Left forelimb (tissue), 1 donor: ENCODE data around the gene TRIM68.

Source experiments
- DNase-seq: peaks from one replicate; pipeline ENCODE4 v3.0.0-alpha.2; 2018; ENCODE audit warnings: low spot score

Gene TRIM68

DNA sequence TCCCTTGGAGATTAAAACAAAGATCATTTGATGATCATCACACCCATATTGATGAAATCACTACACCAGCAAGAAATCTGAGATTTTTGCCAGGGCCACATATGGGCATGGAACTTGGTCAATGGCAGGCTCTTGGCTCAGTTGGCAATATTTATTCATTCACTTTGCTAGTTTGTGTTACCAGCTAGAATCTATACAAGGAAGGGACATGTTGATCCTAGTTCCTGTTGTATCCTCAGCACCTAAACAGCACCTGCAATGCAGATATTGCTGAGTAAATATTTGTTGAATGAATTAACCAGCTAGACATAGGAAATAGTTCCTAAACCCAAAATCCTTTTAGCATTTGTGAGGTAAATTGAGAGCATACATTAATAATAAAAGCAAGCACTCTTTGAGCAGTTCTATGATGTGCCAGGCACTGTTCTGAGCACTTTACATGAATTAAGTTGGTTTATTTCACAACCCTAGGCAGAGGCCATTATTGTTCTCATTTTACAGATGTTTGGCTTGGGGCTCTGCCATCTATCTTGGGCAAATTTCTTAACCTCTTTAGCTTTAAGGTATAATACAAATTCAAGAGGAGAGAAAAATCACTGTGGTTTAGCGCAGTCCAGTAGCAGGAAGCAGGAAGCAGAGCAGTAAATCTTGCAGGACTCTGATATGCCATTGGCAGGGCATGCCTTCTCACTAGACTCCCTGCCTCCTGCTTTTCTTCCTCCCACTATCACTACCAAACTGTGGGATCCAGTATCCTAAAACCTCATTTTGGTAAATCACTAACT, 1.6 kb downstream of the TRIM68 start:
- DNase-seq: no peak

DNA sequence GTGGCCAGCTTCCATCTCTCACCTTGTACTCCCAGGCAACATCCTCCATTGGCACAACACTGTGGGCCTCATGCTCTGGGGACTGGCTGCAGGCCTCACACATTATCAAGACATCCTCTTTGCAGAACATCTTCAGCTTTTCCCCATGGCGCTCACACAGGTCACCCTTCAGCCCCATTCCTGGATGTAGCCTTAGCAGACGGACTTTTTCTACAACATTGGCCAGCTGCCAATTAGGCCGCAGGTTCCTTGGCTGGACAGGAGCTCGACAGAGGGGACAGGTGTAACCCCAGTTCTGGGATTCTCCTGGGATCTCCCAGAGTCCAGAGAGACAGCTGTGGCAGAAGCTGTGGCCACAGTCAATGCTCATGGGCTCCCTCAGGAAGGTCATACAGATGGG, 3.0 kb downstream of the TRIM68 start:
- no peak for DNase-seq

GRCh38 chr11:4593739-4594138, 14.3 kb downstream of the TRIM68 start, which contains the start of gene OR52I1:
Gene OR52I1, plus strand, starts transcription at chr11:4594039. Its CDS starts 0 bp downstream, at chr11:4594039.
- no peak for DNase-seq

- DNase-seq: no peak
Observed at GRCh38 chr11:4589017-4589416, 19.0 kb downstream of the TRIM68 start.

DNA sequence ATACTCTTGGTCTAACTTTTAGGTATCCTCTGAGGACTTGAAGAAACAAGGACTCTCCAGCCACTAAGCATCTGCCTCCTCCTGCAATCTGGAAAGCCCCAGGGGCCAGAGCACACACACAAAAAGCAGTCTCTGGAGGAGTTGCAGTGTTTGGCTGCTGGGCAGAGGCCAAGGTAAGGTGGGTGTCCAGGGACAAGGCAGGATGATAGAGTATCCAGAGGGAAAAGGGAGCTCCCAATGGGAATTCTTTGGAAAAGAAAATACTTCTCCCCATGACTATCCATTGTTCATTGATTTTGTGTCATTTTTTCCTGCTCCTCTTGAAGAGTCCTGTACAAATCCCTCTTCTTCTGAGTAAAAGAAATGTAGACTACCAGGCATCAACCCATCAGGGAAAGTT, 26.6 kb downstream of the TRIM68 start, which contains the start of gene OR52I2:
OR52I2 (plus strand) TSS at position 301 of the 400 bp plus-strand sequence.
- no peak for DNase-seq

DNA sequence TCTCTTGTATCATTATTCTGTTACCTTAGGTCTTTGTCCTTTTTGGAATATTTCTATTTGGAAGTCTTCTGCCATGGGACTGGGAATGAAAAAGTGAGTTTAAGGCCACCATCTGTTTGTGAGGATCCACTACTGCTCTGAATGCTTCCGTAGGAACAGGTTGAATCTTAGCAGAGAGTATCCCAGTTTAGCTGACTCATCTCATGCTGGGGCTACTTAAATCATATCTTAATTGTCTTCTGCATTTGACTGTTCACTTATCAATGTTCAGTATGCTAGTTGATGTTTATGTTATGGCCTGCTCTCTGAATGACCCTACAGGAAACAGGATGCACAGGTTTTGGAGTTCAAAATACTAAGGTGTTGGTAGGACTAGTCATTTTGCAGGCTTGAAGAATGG, 27.9 kb downstream of the TRIM68 start:
- DNase-seq: no peak

DNA sequence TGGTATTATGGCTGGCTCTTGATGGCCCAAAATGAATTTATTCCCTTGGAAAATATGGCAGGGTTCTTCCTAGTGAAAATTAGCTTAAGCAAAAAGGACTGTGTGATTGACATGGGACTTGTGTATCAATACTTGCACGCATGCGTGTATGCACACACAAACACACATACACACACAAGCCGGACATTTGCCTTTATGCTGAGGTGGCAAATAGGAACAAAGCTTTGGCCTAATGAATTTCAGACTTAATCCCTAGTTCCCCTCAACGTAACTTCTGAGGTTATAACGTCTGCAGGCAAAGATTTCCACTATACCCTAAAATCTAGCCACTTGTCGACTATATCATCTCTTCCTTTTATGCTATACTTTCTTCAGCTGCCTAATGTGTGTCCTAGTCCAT, 29.4 kb downstream of the TRIM68 start:
- DNase-seq: no peak

GRCh38 chr11:4577761-4578160, 30.3 kb downstream of the TRIM68 start:
- no peak for DNase-seq

DNA sequence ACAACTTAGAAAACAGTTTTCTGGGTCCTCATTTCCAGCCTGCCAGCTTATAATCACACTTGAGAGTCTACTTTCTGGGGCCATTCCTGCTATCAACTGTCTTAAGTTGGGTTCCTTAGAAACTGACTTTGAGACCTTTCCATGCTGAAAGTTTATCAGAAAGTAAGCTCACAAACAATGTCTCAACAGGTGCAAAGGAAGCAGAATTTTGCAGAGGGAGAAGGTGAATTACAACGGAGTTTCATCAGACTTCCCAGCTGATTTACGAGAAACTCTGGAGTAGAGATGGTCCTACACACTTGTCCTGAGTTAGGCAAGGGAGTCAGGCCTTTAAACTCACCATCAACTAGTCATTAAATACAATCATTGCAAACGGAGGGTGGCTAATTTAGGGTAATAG, 31.2 kb downstream of the TRIM68 start:
- no peak for DNase-seq

- DNase-seq: no peak
Observed at GRCh38 chr11:4569075-4569474, 39.0 kb downstream of the TRIM68 start.

DNA sequence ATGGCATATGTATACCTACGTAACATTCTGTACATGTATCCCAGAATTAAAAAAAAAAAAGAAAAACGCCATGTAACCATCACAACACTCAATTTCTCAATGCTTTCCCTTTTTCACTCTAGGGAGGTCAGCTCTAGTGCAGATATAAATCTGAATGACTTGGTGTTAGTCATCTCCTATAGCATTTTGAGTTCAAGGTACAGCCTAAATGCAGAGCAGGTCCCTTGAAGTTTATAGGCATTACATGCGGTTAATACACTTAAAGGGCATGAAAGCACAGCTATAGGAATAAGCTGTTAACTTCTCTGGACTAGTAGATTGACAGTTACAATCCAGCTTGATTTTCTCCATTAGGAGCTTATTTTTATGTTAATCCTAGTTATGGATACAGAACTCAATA, 42.7 kb downstream of the TRIM68 start:
- DNase-seq: no peak

DNA sequence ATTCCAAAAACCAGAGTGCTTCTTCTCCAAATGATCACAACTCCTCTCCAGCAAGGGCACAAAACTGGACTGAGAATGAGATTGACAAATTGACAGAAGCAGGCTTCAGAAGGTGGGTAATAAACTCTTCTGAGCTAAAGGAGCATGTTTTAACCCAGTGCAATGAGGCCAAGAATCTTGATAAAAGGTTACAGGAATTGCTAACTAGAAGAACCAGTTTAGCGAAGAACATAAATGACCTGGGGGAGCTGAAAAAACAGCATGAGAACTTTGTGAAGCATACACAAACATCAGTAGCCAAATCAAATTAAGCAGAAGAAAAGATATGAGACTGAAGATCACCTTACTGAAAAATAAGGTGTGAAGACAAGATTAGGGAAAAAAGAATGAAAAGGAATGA, 47.6 kb downstream of the TRIM68 start:
- no peak for DNase-seq

GRCh38 chr11:4559527-4560440, 48.2 kb downstream of the TRIM68 start:
- no peak for DNase-seq

DNA sequence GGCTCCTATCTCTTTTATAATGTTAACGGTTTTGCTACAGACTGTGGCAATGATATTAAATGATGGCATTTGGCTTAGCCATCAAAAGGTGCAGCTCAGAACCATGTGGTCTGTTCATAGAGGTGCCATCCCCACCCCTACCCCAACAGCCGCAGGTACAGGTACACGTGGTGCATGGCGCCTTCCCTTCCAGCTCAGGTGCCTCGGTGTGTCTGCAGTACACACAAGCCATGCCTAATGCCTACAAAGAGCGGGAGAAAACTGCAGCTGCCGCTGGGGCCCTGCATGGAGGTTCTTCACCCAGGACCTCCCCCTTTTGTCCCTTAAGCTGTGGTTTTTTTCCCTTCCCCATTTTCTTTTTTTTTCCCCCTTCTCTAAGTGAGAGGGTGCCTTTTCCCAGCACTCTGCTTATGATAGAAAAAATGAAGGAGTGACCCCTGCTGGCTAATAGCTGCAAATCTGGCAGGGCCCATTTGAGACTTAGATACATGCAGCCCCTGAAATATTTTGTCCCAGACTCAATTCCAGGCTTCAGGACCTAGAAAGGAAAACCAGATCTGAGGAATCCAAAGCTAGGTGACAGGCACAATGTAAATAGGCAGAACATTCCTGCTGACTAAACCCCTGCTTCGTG, 56.6 kb downstream of the TRIM68 start:
- no peak for DNase-seq
